ELR (cell line): Measurements from ENCODE around the gene CCDC13.

Experiments used
- DNase-seq: peaks from one replicate; pipeline ENCODE4 v3.0.0-alpha.2; 2015; ENCODE audit warnings: low read depth

CCDC13 gene

DNA sequence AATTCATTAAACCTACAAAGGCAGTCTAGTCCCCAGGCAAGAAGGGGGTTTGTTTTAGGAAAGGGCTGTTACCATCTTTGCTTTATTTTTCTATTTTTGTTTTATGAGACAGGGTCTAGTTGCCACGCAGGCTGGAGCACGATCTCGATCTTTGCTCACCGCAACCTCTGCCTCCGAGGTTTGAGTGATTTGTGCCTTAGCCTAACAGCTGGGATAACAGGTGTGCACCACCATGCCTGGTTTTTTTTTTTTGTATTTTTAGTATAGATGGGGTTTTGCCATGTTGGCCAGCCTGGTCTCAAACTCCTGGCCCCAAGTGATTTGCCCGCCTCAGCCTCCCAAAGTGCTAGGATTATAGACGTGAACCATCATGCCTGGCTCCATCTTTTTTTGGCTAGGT is 26.3 kb upstream of the CCDC13 start:
- no peak for DNase-seq

DNA sequence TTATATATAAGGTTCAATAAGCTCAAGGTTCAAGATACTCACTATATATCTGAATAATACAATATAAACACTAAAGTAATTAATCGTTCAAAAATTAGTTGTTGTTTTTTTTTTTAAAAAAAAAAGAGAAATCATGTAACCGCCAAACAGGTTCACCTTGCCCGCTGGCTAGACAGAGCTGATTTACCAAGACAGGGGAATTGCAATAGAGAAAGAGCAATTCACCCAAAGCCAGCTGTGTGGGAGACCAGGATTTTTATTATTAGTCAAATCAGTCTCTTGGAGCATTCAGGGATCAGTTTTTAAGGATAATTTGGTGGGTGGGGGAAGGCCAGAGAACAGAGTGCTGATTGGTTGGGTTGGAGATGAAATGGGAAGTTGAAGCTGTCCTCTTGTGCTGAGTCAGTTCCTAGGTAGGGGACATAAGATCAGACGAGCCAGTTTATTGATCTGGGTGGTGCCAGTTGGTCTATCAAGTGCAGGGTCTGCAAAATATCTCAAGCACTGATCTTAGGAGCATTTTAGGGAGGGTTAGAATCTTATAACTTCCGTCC is 23.4 kb upstream of the CCDC13 start:
- DNase-seq: no peak

- no peak for DNase-seq
Observed at GRCh38 chr3:42795621-42796181, 22.6 kb upstream of the CCDC13 start.

GRCh38 chr3:42790714-42791229 is 17.7 kb upstream of the CCDC13 start:
- DNase-seq: no peak

DNA sequence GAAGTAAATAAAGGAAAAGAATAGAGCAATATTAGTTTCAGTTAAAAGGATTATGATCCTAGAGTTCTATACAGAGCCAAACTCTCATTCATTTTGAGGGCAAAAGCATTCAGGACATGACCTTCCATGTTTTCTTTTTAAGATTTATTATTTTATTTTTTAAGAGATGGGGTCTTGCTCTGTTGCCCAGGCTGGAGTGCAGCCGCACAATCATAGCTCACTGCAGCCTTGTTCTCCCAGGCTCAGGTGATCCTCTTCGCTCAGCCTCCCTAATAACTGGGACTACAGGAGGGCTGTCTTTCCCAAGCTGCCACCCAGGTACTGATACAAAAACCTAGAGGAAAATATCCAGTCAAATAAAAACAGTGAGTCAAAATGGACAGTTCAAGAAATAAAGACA is 13.6 kb upstream of the CCDC13 start:
- DNase-seq: no peak

DNA sequence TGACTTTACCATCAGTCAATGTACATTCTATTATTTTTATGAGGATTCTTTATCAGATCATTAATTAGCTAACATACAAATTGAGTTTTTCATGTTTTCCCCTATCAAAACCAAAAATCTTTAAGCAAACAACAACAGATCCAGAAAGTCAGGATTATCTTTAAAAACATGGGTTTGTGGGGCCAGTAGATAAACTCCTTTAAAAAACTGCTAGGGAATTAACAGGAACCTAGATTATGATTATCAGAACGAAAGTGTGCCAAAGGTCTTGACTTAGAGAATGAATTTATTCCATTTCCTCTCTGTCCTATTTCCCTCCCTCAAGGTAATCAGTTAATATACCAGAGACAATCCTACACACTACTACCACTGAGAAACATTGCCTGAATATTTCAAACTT is 13.2 kb upstream of the CCDC13 start:
- no peak for DNase-seq

- peak; percentile 80 for DNase-seq
Observed at GRCh38 chr3:42780892-42781700, 8.0 kb upstream of the CCDC13 start.

DNA sequence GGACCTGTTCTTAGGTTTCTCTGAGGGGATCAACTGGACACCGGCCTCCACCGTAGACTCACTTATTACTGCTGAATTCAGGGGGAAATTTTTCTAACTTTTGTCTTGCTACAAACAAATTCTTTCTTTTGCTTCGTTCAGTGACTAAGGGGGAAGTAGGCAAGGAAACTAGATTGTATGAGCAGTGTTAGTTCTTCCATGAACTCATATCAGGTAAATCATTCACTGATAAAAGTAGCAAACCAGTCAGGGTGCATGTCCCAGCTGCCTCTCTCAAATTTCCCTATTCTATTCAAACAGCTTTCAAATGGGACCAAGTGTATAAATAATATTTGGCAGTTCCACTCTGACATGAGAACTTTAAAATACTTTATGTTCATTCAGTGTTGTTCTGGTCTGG is 7.3 kb upstream of the CCDC13 start:
- no peak for DNase-seq

DNA sequence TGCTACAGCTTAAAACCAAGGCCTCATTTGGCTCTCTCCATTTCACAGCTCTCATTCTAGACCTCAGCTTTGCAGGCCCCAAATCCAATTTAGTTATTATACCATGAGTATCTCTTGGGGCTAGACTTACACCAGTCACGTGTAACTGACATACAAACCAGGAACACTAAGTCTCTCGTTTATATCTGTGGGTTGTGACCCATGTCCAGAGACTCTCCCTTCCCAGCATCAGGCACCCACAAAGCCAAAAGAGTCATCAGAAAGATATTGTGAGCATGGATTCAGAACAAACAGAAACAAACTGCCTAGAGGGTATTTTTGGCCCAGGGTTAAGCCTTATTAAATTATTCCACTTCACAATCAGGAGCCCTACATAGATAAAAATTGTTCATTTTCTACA is 5.6 kb upstream of the CCDC13 start:
- DNase-seq: peak; percentile 51

DNA sequence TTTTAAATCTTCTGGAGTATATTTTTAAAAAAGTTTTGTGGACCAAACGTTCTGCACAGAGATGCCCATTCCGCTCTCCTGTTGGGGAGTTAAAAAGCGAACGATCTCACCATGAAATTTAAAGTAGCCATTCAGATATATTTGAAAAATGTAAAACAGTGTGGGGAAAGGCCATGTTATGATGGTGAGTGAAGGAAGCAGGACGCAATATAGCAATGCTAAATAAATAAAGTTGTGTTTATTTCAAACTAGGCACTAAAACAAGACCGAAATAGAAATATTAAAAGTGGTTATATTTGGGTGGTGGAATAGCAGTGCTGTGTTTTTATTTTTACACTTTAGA is 327 bp upstream of the CCDC13 start:
- DNase-seq: no peak

DNA sequence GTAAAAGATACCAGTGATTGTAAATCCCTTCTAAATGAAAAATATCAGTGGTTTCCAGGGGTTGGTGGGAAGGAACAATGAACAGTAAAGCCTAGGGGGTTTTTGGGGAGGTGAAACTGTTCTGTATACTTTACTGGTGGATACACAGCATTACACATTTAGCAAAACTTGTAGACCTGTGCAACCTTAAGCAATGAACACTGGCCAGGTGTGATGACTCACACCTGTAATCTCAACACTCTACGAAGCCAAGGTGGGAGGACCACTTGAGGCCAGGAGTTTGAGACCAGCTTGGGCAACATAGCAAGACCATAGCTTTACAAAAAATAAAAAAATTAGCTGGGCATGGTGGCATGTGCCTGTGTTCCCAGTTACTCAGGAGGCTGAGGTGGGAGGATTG is 1.8 kb downstream of the CCDC13 start:
- no peak for DNase-seq

- no peak for DNase-seq
Observed at GRCh38 chr3:42769477-42770131, 3.4 kb downstream of the CCDC13 start.

DNA sequence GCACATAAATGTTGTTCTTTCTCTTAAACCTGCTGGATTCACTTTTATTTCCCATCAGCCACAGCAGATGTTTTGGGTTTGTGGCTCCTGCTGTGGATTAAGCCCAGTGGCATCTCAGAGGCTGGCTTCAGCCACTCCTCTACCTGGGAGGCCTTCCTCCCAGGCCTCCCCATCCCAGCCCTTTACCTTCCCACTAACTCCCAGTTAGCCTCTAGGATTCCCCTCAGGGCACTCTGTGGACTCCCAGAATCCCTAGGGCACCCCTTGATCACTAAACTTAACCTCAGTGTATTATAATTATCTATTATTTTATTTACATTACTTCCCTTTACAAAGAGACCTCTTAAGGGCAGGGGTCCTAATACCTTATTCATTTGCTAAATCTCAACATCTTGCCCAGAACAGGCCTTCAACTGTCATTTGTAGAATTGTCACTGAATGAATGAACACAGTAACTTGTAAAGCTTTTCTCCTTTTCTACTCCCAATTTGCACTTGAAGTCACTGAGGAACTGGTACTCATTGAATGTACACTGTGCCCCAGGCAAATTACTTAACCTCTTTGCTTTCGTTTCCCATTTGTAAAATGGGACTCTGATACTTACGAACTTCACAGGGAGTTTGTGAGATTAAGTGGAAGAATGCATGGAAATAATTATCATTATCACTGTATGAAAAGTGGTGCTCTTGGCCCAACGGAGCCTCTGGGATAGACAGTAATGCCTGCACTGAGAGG is 8.3 kb downstream of the CCDC13 start:
- no peak for DNase-seq

DNA sequence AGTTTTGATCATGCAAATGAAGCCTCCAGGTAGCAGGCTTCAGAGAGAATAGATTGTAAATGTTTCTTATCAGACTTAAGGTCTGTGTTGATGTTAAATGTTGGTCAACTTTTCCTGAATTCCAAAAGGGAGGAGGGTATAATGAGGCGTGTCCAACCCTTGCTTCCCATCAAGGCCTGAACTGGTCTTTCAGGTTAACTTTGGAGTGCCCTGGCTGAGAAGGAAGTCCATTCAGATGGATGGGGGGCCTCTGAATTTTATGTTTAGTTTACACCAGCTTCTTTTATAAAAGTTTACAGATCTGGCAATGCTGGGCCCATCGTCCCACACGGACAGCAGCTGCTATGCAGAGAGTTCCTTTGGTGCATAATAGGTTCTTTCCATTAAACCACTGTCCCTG is 8.9 kb downstream of the CCDC13 start:
- DNase-seq: no peak

DNA sequence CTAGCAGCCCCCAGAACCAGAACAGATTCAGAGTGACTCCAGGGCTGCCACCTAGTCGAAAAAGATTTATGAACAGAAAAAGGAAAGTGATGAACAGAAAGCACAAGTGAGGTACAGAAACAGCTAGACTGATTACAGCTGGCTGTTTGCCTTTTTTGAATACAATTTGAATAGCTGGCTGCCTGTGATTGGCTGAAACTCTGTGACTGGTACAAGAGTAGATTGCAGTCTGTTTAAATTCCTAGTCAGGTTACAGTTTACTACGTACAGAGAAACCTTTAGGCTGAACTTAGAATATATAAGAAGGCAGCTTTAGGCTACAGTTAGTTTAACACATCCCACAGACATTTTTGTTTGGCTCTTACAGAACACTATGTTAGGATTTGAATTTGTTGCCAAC is 10.0 kb downstream of the CCDC13 start:
- DNase-seq: peak; percentile 8

GRCh38 chr3:42762046-42762724 is 10.9 kb downstream of the CCDC13 start:
- no peak for DNase-seq

DNA sequence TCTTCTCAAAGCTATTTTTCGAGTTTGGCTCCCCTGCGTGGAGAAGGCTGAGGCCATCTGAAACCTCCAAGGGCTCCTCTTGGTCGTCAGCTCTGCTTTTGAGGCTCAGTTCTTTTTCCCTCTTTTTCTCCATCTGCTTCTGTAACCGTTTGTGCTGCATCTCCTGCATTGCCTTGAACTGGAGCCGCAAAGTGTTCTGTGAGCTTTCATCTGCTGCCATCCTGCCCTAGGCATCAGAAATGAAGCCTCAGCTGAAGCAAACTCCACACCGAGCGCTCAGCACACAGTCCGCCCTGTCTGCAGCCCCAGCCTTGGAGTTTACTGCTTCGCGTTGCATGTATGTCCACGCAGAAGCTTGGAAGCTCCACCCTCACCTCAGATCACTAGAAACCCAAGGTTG is 14.9 kb downstream of the CCDC13 start:
- no peak for DNase-seq

DNA sequence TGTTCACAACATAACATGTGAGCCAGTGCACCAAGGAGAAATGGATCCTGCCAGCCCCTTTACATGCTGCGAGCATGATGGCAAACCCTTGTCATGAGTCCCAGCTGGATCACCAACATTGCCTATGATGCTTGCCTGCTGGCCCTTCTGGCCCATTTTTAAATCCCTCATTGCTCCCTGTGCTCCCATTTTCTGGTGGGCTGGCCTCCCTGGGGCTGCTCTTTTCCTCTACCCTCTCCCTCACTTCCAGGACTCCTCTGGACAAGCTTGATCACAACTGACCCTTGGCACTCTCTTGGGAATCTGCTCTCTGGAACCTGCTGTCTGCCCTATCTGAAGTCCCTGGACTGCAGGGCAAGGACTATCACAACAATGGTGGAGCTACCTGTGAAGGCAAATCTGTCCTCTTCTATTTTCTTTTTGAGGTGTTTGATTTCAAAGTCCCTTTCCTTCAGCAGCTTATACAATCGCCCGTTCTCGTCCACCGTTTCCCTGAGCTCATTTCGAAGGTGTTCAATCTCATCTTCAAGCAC is 16.3 kb downstream of the CCDC13 start:
- no peak for DNase-seq

- DNase-seq: peak; percentile 49
Observed at GRCh38 chr3:42755681-42756578, 17.1 kb downstream of the CCDC13 start.

GRCh38 chr3:42753757-42754156 is 19.3 kb downstream of the CCDC13 start:
- DNase-seq: no peak
